Thyroid gland (tissue), 4 donors: ENCODE data around the gene PARP2.

Source experiments
- POLR2A ChIP-seq, 2 donors: fragments of 450-650 bp; IDR thresholded peaks; one replicate each; pipeline ENCODE4 v1.6.1; 2017; ENCODE audit warnings: antibody characterized with exemption in 2 of 2, mild to moderate bottlenecking in 2 of 2, moderate library complexity in 1 of 2
- TF ChIP-seq, protein P1 (sequence below), 6 experiments: fragments of 200-600 bp in 3 of 6; fragments of 450-650 bp in 3 of 6; sonication (generic) in 3 of 6; IDR thresholded peaks; one replicate each; pipeline ENCODE4 v1.5.1; 2016 to 2019; ENCODE audit warnings: antibody characterized with exemption in 6 of 6, mild to moderate bottlenecking in 2 of 6, inconsistent platforms in 1 of 6, moderate library complexity in 1 of 6

DNA sequence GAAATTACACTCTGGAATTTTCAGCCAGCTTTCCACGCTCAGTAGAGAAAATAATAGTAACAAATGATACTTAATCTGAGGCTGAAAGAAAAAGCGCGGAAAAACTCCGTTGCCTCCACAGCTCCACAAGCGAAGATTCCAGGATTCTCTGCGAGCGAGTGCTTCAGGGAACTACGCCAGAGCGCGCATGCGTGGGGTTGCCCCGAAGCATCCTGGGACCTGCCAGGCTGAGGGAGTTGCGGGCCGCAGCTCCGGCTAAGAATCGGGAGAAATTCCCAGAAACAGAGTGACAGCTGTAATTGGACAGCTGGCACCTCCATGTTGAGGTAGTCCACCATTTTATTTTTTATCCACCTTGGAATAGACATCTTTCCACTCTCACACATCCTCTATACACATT lies 25.7 kb upstream of the PARP2 start:
- TF ChIP-seq, protein P1, sequence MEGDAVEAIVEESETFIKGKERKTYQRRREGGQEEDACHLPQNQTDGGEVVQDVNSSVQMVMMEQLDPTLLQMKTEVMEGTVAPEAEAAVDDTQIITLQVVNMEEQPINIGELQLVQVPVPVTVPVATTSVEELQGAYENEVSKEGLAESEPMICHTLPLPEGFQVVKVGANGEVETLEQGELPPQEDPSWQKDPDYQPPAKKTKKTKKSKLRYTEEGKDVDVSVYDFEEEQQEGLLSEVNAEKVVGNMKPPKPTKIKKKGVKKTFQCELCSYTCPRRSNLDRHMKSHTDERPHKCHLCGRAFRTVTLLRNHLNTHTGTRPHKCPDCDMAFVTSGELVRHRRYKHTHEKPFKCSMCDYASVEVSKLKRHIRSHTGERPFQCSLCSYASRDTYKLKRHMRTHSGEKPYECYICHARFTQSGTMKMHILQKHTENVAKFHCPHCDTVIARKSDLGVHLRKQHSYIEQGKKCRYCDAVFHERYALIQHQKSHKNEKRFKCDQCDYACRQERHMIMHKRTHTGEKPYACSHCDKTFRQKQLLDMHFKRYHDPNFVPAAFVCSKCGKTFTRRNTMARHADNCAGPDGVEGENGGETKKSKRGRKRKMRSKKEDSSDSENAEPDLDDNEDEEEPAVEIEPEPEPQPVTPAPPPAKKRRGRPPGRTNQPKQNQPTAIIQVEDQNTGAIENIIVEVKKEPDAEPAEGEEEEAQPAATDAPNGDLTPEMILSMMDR (IDR thresholded peaks at IDR 0.05), result no peak
- no peak for TF ChIP-seq POLR2A (IDR thresholded peaks at IDR 0.05)
